ENCODE data around the gene GPAT3.

Gene GPAT3

DNA sequence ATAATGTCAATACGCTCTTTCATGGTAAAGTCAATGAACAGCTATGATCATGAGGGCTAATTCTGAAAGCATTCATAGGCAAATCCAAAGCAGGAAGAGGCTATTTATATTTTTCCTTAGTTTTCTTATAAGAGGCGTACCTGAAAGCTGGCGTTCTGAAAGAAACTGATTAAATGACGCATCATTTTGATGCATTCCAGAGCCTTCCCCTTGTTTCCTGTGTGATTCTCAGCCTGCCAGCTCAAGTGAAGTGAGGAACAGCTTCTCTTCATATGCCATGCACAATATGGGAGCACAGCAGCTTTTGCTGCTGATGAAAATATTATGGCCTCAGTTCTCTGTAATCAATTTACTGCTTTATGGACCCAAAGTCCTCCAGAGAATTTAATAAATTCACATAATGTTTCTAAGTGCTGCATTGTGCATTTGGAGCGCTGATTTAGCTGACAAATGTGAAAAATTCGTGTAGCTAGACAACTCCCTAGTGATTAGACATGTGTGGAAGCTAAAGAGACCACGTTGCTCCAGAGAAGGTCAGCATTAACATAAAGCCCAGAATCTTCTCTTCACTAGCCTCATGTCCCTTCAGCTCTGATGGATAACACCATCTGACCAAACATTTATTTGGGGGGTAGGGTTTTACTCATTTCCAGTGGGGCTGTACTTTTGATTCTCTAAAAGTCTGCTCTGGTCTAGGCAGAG, 110.8 kb downstream of the GPAT3 start:
- Histone ChIP-seq H3K4me3 (ENCODE audit: low read length, poor library complexity, severe bottlenecking) (no peak overlapping the region), H3K9me3 (ENCODE audit: insufficient read depth, low read depth, low read length) (no peaks in the 10 kb centered on the region), H3K79me2 (ENCODE audit: insufficient read depth, low read length) (no peaks in the 10 kb centered on the region), H3K9ac (ENCODE audit: low read depth, low read length, poor library complexity, severe bottlenecking) (no peak overlapping the region), H3K36me3 (ENCODE audit: insufficient read depth, low read length) (no peaks in the 10 kb centered on the region), H3K27me3 (ENCODE audit: insufficient read depth, low read length, poor library complexity, severe bottlenecking) (no peaks in the 10 kb centered on the region), H3F3A (ENCODE audit: low read depth) (no peaks in the 10 kb centered on the region), H4K20me1 (ENCODE audit: insufficient read depth, low read length, poor library complexity, severe bottlenecking) (no peaks in the 10 kb centered on the region), H3K4me1 (ENCODE audit: insufficient read depth, low read length, poor library complexity, severe bottlenecking) (no peaks in the 10 kb centered on the region), H3K9me2 (replicated peaks; ENCODE audit: low read depth, low read length) (no peaks in the 10 kb centered on the region), H3K4me2 (ENCODE audit: low read depth, low read length, poor library complexity, severe bottlenecking) (no peak overlapping the region), H2AFZ (ENCODE audit: low read length) (no peak overlapping the region; the same call in 1 of the 2 replicates)
- TF ChIP-seq, protein P1, sequence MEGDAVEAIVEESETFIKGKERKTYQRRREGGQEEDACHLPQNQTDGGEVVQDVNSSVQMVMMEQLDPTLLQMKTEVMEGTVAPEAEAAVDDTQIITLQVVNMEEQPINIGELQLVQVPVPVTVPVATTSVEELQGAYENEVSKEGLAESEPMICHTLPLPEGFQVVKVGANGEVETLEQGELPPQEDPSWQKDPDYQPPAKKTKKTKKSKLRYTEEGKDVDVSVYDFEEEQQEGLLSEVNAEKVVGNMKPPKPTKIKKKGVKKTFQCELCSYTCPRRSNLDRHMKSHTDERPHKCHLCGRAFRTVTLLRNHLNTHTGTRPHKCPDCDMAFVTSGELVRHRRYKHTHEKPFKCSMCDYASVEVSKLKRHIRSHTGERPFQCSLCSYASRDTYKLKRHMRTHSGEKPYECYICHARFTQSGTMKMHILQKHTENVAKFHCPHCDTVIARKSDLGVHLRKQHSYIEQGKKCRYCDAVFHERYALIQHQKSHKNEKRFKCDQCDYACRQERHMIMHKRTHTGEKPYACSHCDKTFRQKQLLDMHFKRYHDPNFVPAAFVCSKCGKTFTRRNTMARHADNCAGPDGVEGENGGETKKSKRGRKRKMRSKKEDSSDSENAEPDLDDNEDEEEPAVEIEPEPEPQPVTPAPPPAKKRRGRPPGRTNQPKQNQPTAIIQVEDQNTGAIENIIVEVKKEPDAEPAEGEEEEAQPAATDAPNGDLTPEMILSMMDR (conservative IDR thresholded peaks at IDR 0.05; ENCODE audit: low read length), result no peak
- no peak for TF ChIP-seq EZH2phosphoT487 (IDR thresholded peaks at IDR 0.05; ENCODE audit: borderline replicate concordance)

DNA sequence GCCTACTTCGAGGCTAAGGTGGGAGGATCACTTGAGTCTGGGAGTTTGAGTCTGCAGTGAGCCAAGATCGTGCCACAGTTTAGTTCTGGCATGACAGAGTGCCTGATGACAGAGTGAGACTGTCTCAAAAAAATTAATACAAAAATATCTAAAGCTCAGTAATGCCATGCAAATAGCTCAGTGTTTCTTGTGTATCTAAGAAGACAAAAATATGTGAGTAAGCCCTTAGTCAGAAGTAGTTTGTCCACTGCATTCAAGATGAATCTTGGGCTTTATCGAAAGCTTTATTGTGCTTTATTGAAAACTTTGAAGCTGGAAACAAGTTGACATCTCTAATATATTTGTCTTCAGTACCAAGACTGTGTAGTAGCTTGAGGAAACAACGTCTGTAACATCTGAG, 115.9 kb downstream of the GPAT3 start:
- no peak overlapping the region for H2AFZ ChIP-seq (ENCODE audit: low read length)
- H3F3A ChIP-seq (ENCODE audit: low read depth), result no peaks in the 10 kb centered on the region
- no peaks in the 10 kb centered on the region for H3K9me3 ChIP-seq (ENCODE audit: insufficient read depth, low read depth, low read length)
- H3K4me3 ChIP-seq (ENCODE audit: low read length, poor library complexity, severe bottlenecking), result no peak overlapping the region
- H4K20me1 ChIP-seq (ENCODE audit: insufficient read depth, low read length, poor library complexity, severe bottlenecking), result no peaks in the 10 kb centered on the region
- H3K27me3 ChIP-seq (ENCODE audit: insufficient read depth, low read length, poor library complexity, severe bottlenecking), result no peaks in the 10 kb centered on the region
- H3K9ac ChIP-seq (ENCODE audit: low read depth, low read length, poor library complexity, severe bottlenecking), result no peak overlapping the region
- H3K79me2 ChIP-seq (ENCODE audit: insufficient read depth, low read length), result no peaks in the 10 kb centered on the region
- TF ChIP-seq EZH2phosphoT487 (IDR thresholded peaks at IDR 0.05; ENCODE audit: borderline replicate concordance), result no peak
- no peaks in the 10 kb centered on the region for H3K36me3 ChIP-seq (ENCODE audit: insufficient read depth, low read length)
- H3K4me1 ChIP-seq (ENCODE audit: insufficient read depth, low read length, poor library complexity, severe bottlenecking), result no peaks in the 10 kb centered on the region
- H3K4me2 ChIP-seq (ENCODE audit: low read depth, low read length, poor library complexity, severe bottlenecking), result no peak overlapping the region
- H3K9me2 ChIP-seq (replicated peaks; ENCODE audit: low read depth, low read length), result no peaks in the 10 kb centered on the region
